IPS-NIHi7 (cell line): ENCODE measurements around the gene NAA35.
"Not testable (repeated sequence)": the region's sequence is repeated elsewhere in the genome, so short reads cannot be mapped to it uniquely, and the experiment has no call there.

ENCODE experiments used
- DNase-seq: peaks from one replicate; pipeline ENCODE4 v3.0.0; 2012; ENCODE audit warnings: mixed read lengths; ENCODE audit errors: extremely low spot score

The NAA35 gene

DNA sequence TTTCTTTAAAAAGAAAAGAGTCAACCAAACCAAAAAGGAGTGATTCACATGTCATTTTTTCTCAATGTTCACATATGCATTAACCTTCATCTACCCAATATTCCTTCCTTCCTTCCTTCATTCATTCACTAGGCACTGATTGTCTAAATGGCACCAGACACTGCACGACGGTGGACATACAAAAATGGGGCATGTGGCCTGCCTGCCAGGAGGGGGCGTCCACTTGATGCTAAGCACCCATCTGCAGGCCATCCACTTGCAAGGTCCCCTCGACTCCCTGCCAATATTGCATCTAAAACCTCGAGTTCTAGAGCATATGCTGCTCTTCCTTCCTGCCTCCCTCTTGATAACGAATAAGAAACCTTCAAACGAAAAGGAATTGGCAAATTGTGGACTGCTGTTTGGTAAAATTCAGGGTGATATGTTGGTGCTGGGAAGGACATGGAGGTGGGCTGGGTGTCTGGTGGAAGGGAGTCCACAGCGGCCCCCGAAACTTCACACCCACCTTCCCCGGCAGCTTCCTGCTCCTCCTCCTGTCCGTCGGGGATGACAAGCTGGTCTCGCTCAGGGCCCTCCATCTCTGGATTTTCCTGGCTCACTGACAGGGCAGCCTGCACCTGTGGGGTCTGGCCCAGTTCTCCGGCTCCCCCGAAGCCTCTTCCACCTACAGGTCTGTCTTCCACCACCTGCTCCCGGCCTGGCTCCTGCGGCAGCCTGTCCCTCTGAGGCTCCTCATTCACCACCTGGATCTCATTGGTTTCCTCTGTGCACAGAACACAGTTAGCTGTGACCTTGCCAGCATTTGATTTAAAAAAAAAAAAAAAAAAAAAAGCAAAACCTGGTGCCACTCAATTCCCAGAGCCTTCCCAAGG lies 94.2 kb downstream of the NAA35 start:
- peak; percentile 85 for DNase-seq

DNA sequence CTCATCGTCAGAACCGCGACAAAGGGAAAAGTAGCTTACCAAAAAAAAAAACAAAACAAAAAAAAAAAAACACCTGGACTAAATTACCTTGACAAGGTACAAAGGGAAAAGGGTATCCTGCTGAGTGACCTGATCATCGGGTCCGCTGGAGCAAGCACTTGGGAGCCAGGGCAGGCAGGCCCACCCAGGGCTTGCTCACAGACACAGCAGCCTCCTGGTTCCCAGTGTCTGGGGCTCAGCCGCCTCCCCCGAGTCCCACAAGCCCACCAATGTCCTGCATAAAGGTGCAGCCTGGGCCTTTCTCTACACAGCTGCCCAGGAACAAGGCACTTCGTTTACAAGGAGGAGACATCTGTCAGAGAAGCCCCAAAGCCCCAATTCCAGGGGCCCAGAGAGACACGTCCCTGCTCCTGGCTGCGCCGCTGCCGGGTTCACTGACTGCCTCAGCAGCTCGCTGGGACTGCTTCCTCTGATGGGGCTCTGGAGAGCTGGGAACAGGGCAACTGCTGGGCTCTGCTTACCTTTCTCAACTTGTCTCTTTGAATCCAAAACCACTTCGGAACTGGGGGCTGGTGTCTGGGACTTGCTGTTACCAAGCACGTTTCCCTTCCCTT lies 95.0 kb downstream of the NAA35 start:
- DNase-seq = no peak

DNA sequence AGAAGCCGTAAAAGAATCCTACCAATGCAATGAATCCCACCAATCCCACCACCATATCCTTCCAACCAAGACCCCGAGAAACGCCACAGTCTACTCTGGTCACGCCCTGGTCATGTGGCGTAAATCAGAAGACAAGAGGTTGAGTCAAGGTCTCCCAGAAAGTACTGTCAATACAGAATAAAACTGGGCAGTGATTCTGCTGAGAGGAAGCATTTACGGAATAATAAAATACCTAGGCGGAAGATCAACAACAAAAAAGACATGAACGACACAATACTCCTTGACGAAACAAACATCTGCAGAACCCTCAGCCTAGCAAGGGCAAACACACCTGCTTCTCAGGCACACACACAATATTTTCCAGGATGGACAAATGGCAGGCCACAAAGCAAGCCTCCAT lies 95.6 kb downstream of the NAA35 start:
- no peak for DNase-seq

DNA sequence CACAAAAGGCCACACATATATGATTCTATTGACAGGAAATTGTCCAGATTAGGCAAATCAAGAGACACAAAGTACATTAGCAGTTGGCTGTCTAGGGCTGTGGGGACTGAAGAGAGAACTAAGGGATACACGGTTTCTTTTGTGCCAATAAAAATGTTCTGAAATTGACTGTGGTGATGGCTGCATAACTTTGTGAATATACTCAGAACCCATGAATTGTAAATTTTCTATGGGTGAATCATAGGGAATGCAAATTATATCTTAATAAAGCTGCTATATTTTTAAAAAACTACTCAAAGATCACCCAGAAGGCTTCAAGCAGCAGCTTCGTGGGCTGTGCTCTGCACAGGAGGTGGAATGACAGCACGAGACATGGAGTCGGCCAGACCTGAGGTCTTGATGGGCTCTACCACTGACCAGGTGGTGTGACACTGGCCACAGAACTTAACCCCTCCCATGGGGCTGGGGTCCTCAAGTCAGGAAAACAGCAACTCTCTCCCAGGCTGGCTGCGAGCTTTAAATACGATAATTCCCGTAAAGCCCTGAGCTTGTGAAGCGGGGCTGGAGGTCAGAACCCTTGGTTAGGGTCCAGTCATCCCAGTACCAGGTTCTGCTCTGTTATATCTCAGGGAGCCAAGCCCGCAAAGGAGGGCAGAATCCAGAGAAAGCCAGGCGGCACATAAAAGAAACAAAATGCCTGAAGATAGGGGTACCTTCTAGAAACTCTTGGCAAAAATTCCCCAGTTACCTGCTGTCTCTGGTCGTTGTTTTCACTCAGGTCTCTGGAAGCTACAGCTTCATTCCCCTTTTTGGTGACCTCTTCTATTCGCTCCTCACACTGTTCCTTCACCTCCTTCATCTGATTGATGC lies 99.3 kb downstream of the NAA35 start:
- DNase-seq = no peak

DNA sequence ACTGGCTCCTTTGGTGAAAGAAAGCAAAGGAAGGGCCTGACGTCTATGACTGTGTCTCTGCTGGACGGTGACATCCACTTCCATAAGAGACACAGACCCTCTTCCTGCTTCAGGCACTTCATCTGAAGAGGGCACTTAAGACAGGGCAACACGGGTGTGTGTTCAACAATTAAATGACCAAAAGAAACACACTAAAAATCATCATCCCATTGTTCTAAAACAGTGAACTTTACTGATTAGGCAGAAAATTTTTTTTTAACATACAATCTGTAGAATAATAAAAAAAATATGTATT lies 99.9 kb downstream of the NAA35 start:
- no peak for DNase-seq

DNA sequence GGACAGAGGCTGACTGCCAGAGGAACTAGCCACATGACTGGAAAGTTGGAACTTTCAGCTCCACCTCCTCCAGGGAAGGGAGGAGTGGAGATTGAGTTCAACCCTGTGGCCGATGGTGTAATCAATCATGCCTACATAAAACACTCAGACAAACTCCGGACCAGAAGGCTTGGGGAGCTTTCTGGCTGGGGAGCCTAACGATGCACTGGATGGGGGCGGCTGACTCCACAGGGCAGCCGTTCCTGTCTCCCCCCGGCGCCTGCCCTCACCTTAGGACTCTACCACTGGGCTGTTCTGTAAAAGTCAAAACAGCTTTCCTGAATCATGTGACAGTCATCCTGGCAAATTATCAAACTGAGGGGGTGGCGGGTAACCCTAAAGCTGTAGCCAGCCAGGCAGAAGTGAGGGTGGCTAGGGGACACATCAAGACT lies 100.4 kb downstream of the NAA35 start:
- no peak for DNase-seq

DNA sequence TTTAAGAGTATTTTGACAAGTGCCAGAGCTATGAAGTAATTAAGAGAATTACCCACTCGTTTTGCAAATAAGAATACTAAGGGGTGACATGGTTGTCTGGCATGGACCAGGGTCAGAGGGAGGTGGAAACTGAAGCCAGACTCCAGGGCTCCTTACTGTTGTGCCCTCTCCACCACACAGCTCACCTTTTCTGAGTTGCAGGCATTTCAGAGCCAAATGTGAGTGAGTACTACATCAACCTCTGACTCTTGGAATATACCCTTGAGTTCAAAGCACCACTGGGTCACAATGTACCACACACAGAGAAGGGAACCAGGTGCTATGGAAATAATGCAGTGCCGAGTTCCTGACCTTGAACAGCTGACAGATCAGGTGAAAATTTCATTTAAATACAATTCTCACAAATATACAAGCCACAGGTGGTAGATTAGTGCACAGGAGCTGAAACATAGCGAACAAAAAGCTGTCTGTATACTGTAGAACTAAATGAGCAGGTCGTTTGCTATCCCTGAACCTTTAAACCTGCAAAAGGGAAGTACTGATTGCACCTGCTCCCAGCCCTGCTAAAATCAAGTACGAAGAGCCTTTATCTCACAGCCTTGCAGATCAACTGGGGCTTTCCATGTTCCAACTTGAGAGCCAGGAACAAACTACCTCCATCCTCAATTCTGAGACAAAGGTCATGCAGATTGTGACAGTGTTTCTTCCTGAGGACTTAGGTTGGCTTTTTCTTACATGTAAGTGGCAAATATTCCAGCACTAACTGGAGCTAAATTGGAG lies 101.4 kb downstream of the NAA35 start:
- DNase-seq = no peak

DNA sequence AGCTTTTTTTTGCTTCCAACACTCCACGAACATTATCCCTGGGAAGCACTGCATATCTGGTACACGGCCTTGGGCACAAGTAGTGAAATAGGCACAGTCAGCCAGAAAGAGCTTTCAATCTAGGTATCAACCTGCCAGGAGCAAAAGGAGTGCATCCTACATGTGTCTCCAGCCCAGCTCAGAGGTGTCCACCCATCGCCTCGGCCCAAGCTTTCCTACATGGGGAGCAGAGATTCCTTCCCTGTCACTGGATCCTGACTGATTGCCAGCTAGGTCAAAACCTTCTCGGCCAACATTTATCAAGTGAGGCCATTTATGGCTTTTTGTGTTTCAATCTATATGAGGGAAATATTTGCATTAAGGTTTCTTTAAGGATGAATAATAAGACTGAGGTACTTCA lies 102.6 kb downstream of the NAA35 start:
- DNase-seq = no peak

DNA sequence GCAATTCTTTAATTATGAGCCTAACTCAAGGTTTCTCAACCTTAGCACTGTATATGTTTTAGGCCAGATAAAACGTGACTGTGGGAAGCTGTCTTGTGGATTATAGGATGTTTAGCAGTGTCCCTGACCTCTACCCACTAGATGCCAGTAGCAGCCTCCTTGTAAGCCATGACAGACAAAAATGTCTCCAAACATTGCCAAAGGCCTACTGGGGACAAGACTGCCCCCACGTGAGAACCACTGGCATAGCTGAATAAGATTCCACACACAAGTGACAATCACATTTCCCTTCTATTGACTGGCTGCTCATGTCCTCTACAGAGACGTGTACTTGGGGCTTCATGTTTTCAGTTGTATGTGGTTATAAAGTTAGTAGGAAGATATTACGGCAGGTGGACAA lies 103.1 kb downstream of the NAA35 start:
- no peak for DNase-seq

DNA sequence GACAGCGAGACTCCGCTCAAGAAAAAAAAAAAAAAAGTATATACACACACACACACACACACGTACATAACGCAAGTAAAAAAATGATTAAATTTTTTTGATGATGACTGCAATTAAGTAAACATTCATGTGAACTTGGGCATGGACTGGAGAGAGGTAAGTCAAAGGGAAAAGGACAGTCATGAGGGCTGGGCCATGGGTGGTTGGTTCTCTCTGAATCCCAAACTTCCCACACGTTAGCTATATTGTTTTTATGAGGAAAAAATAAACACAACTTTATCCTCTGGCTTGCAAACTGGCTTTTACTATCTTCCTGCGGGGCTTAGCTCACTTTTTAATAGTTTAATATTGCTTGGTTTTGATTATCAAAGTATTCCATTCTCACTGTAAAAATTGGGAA lies 104.7 kb downstream of the NAA35 start:
- DNase-seq = no peak

DNA sequence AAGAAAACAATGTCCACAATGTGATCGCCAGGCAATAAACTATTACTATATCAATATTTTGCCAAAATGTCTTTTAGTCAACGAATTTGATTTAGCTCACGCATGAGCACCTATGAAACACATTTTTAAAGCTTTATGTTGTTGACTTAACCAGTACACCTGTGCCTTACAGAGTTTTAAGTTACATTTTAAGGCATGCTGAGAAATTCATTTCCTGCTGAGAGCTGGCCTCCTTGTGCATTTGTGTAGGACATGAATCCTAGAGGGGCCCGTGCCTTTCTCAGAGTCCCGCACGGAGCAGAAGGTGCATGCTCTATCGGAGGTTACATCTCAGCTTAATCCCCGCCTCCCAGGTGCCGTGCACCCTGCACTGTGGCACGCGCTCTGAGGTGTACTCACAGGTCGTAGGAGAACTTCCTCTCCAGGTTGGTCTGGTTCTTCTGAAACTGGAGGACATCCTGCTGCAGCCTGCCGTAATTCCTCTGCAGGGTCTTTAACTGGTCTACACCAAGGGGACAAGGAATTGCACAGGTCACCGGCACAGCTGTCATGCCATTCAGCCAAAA lies 105.2 kb downstream of the NAA35 start:
- DNase-seq = no peak

DNA sequence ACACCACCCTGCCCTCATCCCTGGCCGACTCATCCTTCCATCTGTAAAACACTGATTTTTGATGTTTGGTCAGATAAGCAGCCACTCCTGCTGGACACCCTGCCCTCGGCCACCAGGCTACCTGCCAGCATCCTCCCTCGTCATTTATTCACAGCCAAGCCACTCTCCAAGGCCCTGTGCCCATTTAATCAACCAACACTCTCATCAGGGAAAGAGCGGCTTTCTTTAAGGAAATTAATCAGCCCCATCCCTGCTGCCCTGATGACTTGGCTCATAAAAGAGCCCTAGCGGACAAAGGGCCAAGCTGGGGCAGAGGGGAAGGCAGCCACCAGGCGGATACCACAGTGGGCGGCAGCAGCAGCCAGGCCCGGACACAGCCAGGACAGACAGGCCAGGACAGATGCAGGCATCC lies 106.0 kb downstream of the NAA35 start:
- DNase-seq = no peak

DNA sequence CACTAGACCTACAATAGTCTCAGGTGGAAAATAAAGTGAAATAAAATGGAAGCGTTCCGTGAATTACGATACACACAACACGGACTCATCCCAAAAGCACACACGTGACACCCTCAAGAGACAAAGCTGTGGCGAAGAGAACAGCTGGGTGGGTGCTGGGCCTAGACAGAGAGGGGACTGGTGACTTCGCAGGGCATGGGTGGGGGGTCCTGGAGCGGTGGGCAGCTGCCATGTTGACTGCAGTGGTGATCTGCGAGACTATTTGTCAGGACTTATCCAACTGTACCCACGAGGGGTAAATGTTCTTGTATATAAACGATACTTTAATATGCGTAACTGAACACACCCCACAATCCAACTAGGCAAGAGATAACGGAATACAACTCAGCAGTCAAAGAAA lies 106.4 kb downstream of the NAA35 start:
- DNase-seq = no peak

DNA sequence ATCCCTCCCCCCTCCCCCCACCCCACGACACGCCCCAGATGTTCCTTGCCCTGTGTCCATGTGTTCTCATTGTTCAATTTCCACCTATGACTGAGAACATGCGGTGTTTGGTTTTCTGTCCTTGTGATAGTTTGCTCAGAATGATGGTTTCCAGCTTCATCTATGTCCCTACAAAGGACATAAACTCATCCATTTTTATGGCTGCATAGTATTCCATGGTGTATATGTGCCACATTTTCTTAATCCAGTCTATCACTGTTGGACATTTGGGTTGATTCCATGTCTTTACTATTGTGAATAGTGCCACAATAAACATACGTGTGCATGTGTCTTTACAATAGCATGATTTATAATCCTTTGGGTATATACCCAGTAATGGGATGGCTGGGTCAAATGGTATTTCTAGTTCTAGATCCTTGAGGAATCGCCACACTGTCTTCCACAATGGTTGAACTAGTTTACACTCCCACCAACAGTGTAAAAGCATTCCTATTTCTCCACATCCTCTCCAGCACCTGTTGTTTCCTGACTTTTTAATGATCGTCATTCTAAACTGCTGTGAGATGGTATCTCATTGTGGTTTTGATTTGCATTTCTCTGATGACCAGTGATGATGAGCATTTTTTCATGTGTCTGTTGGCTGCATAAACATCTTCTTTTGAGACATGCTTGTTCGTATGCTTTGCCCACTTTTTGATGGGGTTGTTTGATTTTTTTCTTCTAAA lies 107.2 kb downstream of the NAA35 start:
- not testable (repeated sequence) for DNase-seq

DNA sequence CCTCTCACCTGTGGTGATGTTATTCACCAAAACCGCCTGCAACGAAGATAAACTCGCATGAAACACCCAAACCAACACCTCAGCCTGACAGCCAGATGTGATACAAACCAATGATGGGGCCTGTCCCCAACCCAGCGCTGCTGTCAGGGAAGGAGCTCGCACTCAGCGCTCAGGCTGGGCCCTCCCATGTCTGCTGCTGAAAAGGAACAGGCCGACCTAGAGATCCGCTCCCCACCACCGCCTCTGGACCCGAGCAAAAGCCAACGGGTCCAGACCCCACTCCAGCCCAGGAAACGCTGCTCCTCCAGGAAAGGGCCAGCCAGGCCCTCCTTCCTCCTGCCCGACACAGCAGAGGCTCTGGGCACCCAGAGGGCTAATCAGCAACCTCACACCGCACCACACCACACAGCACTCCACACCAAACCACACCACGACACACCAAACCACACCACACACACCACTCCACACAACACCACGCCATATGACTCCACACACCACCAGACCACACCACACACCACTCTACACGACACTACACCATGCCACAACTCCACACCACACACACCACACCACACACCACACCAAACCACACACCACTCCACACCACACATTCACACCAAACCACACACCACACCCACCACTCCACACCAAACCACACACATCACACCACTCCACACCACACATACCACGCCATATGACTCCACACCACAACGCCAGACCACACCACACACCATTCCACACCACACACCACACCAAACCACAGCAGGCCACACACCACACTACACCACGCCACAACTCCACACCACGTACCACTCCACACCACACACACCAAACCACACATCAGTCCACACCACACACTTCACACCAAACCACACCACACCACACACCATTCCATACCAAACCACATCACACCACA lies 111.9 kb downstream of the NAA35 start:
- no peak for DNase-seq

DNA sequence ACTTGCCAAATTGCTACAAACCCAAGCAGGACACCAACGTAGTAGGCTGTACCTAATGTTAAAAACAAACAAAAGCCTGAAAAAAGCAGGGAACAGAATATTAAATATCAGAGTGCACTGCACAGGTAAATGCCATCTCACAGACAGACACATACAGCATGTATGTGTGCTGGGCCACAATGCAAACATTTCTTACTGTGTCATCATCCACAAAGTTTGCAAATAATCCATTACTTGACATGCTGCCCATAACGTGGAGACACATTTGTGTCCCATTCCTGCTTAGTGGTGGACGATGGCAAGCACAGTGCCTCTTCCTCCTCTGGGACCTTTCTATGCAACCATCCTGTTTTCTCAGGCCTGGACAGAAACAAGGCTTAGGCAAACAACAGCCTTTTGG lies 113.7 kb downstream of the NAA35 start:
- no peak for DNase-seq

DNA sequence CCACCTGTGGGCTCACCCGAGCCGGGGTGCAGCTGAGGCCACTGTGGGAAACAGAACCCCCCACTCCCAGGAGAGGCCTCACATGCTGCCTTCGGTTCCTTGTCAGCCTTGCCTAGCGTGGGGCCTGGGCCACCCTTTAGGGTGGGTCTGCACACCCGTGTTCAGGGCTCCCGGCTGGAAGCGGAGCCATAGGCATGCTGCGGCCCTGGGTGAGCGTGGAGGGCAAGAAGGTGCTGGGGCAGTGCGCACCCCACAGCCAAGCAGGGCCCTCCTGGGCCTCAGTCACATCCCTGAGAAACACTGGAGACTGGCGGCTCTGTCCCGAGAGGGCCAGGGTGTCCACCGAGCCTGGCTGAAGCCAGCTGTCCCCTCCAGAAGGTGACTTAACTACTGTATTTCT lies 116.5 kb downstream of the NAA35 start:
- DNase-seq = no peak

DNA sequence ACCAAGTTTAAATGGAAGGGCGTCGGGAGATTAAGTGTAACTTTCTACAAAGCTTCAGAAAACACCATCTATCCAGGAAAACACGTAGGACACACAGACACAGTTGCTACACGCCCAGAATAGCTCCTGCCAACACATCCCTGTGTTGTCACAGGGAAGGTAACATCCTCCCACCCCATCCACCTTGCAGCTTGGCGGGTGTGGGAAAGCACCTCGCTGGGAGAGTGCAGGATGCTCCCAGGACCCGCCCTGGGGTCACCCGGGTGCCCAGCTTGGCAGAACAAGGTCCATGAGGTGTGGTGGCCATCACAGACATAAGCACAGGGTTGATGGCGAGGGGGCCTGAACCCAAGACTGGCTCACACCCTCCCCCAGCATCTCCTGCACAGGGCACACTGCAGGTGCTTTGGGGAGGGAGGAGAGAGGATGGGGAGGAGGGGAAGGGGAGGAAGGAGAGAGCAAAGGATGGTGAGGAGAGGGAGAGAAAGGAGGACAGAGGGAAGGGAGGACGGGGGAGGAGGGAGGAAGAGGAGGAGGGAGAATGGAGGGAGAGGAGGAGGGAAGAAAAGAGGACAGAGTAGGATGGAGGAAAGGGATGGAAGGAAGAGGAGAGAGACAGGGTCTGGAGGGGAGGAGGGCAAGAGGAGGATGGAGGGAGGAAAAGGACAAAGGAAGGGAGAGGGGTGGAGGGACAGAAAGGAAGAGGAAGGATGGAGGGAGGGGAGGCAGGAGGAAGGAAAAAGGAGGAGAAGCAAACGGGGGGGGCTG lies 121.2 kb downstream of the NAA35 start:
- DNase-seq = no peak
